AML-193 (cell line): ENCODE results near the gene TMEM123.

Source experiments
- DNase-seq, 2 experiments: peaks; one replicate each; lab custom pipeline; 2025; lab: John Stamatoyannopoulos, UW

The TMEM123 gene

GRCh38 chr11:102361086-102362031 lies 91.2 kb downstream of the TMEM123 start:
- no peak for DNase-seq

- no peak for DNase-seq
Measured at GRCh38 chr11:102360681-102361080, 91.9 kb downstream of the TMEM123 start.

GRCh38 chr11:102359372-102359771 lies 93.2 kb downstream of the TMEM123 start:
- DNase-seq: no peak

- no peak for DNase-seq
Measured at GRCh38 chr11:102357116-102357515, 95.4 kb downstream of the TMEM123 start.

GRCh38 chr11:102347462-102348370 lies 104.8 kb downstream of the TMEM123 start:
- DNase-seq: no peak

- peak; percentile 84 to 86 for DNase-seq
Measured at GRCh38 chr11:102346748-102347461, 105.7 kb downstream of the TMEM123 start, which contains the start of gene BIRC2. TSS of gene BIRC2 (plus strand) at chr11:102347214. CDS start at chr11:102349855, 2,641 bp downstream.

- DNase-seq: no peak
Measured at GRCh38 chr11:102346456-102346747, 106.2 kb downstream of the TMEM123 start.
